Superior temporal gyrus (tissue), 1 donor: ENCODE measurements around the gene CLDN5.

ENCODE experiments used
- DNase-seq: peaks from one replicate; pipeline ENCODE4 v3.0.0-alpha.2; 2016; ENCODE audit errors: extremely low spot score

Gene CLDN5

GRCh38 chr22:19480789-19481188 lies 43.4 kb downstream of the CLDN5 start:
- no peak for DNase-seq

GRCh38 chr22:19480173-19480568 lies 44.0 kb downstream of the CLDN5 start:
- DNase-seq: no peak

- peak; percentile 99 for DNase-seq
These were observed 44.6 kb downstream of the CLDN5 start, which contains the start of gene CDC45 for GRCh38 chr22:19479355-19480172. TSS of gene CDC45 (plus strand) at chr22:19479920. CDS start at chr22:19479969, 49 bp downstream.

- no peak for DNase-seq
These were observed 45.3 kb downstream of the CLDN5 start, which contains the start of gene UFD1 for GRCh38 chr22:19478901-19479354. TSS of gene UFD1 (minus strand) at chr22:19479193. CDS start at chr22:19479085, 108 bp downstream.

GRCh38 chr22:19478045-19478900 lies 45.9 kb downstream of the CLDN5 start:
- no peak for DNase-seq

- peak; percentile 12 for DNase-seq
These were observed 46.7 kb downstream of the CLDN5 start for GRCh38 chr22:19477321-19478044.

GRCh38 chr22:19476023-19476422 lies 48.2 kb downstream of the CLDN5 start:
- no peak for DNase-seq

- no peak for DNase-seq
These were observed 50.6 kb downstream of the CLDN5 start for GRCh38 chr22:19473578-19473977.
